Suprapubic skin (tissue), 4 donors: ENCODE measurements around the gene PLXDC1.

Source experiments
- CTCF ChIP-seq, 2 donors: fragments of 200-600 bp in 1 of 2; fragments of 450-650 bp in 1 of 2; sonication (generic) in 1 of 2; IDR thresholded peaks; one replicate each; pipeline ENCODE4 v1.5.1; 2016 to 2019; ENCODE audit warnings: antibody characterized with exemption in 2 of 2, mild to moderate bottlenecking in 1 of 2, moderate library complexity in 1 of 2
- POLR2A ChIP-seq, 2 donors: fragments of 450-650 bp; IDR thresholded peaks; one replicate each; pipeline ENCODE4 v1.6.1; 2017; ENCODE audit warnings: antibody characterized with exemption in 2 of 2, mild to moderate bottlenecking in 2 of 2, moderate library complexity in 2 of 2
- POLR2AphosphoS5 ChIP-seq, 3 donors: sonication (generic); formaldehyde crosslinking; IDR thresholded peaks; one replicate each; pipeline ENCODE4 v1.6.1; 2017; ENCODE audit warnings: antibody characterized with exemption in 3 of 3

- TF ChIP-seq POLR2AphosphoS5 (IDR thresholded peaks at IDR 0.05) (no peak), CTCF (IDR thresholded peaks at IDR 0.05) (no peak), POLR2A (IDR thresholded peaks at IDR 0.05) (no peak)
These were observed 135.9 kb downstream of the PLXDC1 start for GRCh38 chr17:39015546-39015935.
